ENCODE data around the gene MRPS27. TPM values are rescaled to one million over a fixed set of nuclear protein-coding genes. Genes with fewer than 3 reads are reported as not detected.

The MRPS27 gene
- total RNA-seq, 4 donors from 2014 or later: 33.2 to 74.9 (median 62.3) TPM

- no peak overlapping the region for H3K27ac ChIP-seq
- in situ Hi-C loops (cut with MboI; ENCODE audit: low sequenced_read_pairs in 4 of 4): loop anchor here in 3 of 4 donors (25.0 kb wide), 2 partner anchors 459 to 484 kb away; partner anchors contain the start of gene TNPO1 (in 2 of the 3)
- no peaks in the 10 kb centered on the region for H3K4me1 ChIP-seq
- H3K27me3 ChIP-seq: no peaks in the 10 kb centered on the region
- H3K9me3 ChIP-seq: no peaks in the 10 kb centered on the region
- no peak for TF ChIP-seq CTCF (IDR thresholded peaks at IDR 0.05 in 4 of 5, conservative IDR thresholded peaks at IDR 0.05 in 1 of 5)
- TF ChIP-seq POLR2A (IDR thresholded peaks at IDR 0.05): no peak
- no peak for DNase-seq
- H3K36me3 ChIP-seq: no peaks in the 10 kb centered on the region
- H3K4me3 ChIP-seq: no peak overlapping the region
- intact Hi-C loops (cut with DNase I; ENCODE audit: low total_unique reads): no loop called here
- no peak for ATAC-seq
Observed at GRCh38 chr5:72353046-72353445, 33.0 kb upstream of the MRPS27 start.

- intact Hi-C loops (cut with DNase I; ENCODE audit: low total_unique reads) (no loop called here), in situ Hi-C loops (cut with MboI; ENCODE audit: low sequenced_read_pairs in 4 of 4) (loop anchor here in 3 of 4 donors (25.0 kb wide), 2 partner anchors 460 to 485 kb away; partner anchors contain the start of gene TNPO1 (in 2 of the 3))
- H3K36me3 ChIP-seq: no peaks in the 10 kb centered on the region
- ATAC-seq (no peak), DNase-seq (no peak)
- no peaks in the 10 kb centered on the region for H3K27me3 ChIP-seq
- no peaks in the 10 kb centered on the region for H3K4me1 ChIP-seq
- no peak overlapping the region for H3K4me3 ChIP-seq
- no peaks in the 10 kb centered on the region for H3K9me3 ChIP-seq
- no peak overlapping the region for H3K27ac ChIP-seq
- TF ChIP-seq CTCF (IDR thresholded peaks at IDR 0.05 in 4 of 5, conservative IDR thresholded peaks at IDR 0.05 in 1 of 5): no peak
- no peak for TF ChIP-seq POLR2A (IDR thresholded peaks at IDR 0.05)
Observed at GRCh38 chr5:72352616-72353015, 32.6 kb upstream of the MRPS27 start.

DNA sequence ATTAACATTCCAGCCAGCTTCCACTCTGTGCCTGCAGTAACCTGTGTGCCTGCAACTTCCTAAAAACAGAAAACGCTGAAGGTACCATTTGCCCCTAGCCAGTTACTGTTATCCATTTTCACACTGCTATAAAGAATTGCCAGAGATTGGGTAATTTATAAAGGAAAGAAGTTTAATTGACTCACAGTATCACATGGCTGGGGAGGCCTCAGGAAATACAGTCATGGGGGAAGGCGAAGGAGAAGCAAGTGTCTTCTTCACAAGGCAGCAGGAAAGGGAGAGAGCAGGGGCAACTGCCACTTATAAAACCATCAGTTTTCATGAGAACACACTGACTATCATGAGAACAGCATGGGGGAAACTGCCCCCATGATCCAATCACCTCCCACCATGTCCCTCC lies 31.3 kb upstream of the MRPS27 start:
- TF ChIP-seq POLR2A (IDR thresholded peaks at IDR 0.05) (no peak), CTCF (IDR thresholded peaks at IDR 0.05 in 4 of 5, conservative IDR thresholded peaks at IDR 0.05 in 1 of 5) (no peak)
- no peak for DNase-seq
- intact Hi-C loops (cut with DNase I; ENCODE audit: low total_unique reads): no loop called here
- no peak for ATAC-seq
- no peak overlapping the region for H3K4me3 ChIP-seq
- no peak overlapping the region for H3K27ac ChIP-seq
- H3K27me3 ChIP-seq: no peaks in the 10 kb centered on the region
- no peaks in the 10 kb centered on the region for H3K4me1 ChIP-seq
- no peaks in the 10 kb centered on the region for H3K36me3 ChIP-seq
- in situ Hi-C loops (cut with MboI; ENCODE audit: low sequenced_read_pairs in 4 of 4): loop anchor here in 3 of 4 donors (25.0 kb wide), 2 partner anchors 461 to 486 kb away; partner anchors contain the start of gene TNPO1 (in 2 of the 3)
- H3K9me3 ChIP-seq: no peaks in the 10 kb centered on the region

- in situ Hi-C loops (cut with MboI; ENCODE audit: low sequenced_read_pairs in 4 of 4): no loop called here
- peaks cover 0 to 21% of the 10 kb centered on the region in 2 donors for H3K36me3 ChIP-seq
- no peak overlapping the region for H3K4me3 ChIP-seq
- ATAC-seq (no peak), DNase-seq (no peak)
- no peaks in the 10 kb centered on the region for H3K4me1 ChIP-seq
- TF ChIP-seq CTCF (IDR thresholded peaks at IDR 0.05 in 4 of 5, conservative IDR thresholded peaks at IDR 0.05 in 1 of 5) (no peak), POLR2A (IDR thresholded peaks at IDR 0.05) (no peak)
- no peaks in the 10 kb centered on the region for H3K27me3 ChIP-seq
- no peak overlapping the region for H3K27ac ChIP-seq
- no peaks in the 10 kb centered on the region for H3K9me3 ChIP-seq
- intact Hi-C loops (cut with DNase I; ENCODE audit: low total_unique reads): no loop called here
Observed at GRCh38 chr5:72347801-72348308, 27.8 kb upstream of the MRPS27 start.

GRCh38 chr5:72346398-72346797 lies 26.4 kb upstream of the MRPS27 start:
- Histone ChIP-seq H3K9me3 (no peaks in the 10 kb centered on the region), H3K27me3 (no peaks in the 10 kb centered on the region), H3K4me1 (no peaks in the 10 kb centered on the region), H3K4me3 (no peak overlapping the region), H3K36me3 (peaks cover 0 to 22% of the 10 kb centered on the region in 2 donors), H3K27ac (no peak overlapping the region)
- no peak for ATAC-seq
- intact Hi-C loops (cut with DNase I; ENCODE audit: low total_unique reads) (no loop called here), in situ Hi-C loops (cut with MboI; ENCODE audit: low sequenced_read_pairs in 4 of 4) (no loop called here)
- TF ChIP-seq POLR2A (IDR thresholded peaks at IDR 0.05) (no peak), CTCF (IDR thresholded peaks at IDR 0.05 in 4 of 5, conservative IDR thresholded peaks at IDR 0.05 in 1 of 5) (no peak)
- DNase-seq: no peak
